ENCODE data around the gene RBMS3. TPM values are rescaled to one million over a fixed set of nuclear protein-coding genes. Genes with fewer than 3 reads are reported as not detected.

The RBMS3 gene
- total and polyA plus RNA-seq, 2 experiments from 2014 or later = 3.2 to 7.4 TPM

DNA sequence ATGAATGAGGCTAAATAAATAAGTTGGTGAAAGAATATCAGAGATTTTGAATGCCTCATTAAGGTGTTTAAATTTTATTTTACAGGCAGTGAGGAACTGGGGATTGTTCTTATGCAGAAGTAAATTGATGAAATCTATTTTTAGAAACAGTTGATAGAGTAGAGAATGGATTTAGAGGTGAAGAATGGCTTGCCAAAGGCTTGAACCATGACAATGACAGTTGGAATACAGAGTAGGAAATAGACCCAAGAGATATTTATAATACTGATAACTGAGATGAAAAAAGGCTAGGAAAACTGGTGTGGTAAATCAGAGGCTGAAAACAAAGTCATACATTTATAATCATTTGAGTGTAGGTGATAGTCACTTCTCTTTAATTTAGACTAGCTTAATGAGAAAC, 39.0 kb upstream of the RBMS3 start (continued):
- TF ChIP-seq, protein P1, sequence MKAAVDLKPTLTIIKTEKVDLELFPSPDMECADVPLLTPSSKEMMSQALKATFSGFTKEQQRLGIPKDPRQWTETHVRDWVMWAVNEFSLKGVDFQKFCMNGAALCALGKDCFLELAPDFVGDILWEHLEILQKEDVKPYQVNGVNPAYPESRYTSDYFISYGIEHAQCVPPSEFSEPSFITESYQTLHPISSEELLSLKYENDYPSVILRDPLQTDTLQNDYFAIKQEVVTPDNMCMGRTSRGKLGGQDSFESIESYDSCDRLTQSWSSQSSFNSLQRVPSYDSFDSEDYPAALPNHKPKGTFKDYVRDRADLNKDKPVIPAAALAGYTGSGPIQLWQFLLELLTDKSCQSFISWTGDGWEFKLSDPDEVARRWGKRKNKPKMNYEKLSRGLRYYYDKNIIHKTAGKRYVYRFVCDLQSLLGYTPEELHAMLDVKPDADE (IDR thresholded peaks at IDR 0.05) = no peak

DNA sequence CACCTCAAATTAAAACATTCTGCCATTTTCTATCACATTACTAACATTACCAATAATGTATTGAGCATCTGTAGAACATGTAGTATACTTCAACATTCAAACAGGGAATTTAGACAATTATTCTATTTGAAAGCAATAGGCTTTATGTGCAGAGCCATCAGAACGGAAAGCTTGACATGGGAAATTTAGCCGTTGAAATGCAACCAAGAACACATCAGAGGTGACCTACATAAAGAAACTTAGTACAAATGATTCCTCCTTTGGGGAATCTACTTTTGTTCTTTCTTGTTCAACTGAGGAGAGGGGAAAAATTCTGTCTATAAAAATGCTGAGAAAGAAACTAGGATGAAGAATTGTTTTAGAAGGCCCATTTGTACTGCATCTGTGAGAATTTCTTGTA, 38.6 kb upstream of the RBMS3 start:
- no peaks in the 10 kb centered on the region for H3K27me3 ChIP-seq (ENCODE audit: insufficient read depth)
- no peaks in the 10 kb centered on the region for H3K79me2 ChIP-seq (replicated peaks; ENCODE audit: insufficient read depth)
- ATAC-seq (no peak), DNase-seq (ENCODE audit: low spot score) (no peak)
- peaks cover 19% of the 10 kb centered on the region for H3K4me1 ChIP-seq (ENCODE audit: insufficient read depth)
- peaks cover 6% of the 10 kb centered on the region for H3K9me3 Mint-ChIP-seq
- no peak for TF ChIP-seq CREB1 (CRISPR knock-in tag; IDR thresholded peaks at IDR 0.05; ENCODE audit: low read depth)
- no peak for TF ChIP-seq POLR2AphosphoS5 (IDR thresholded peaks at IDR 0.05; ENCODE audit: low read depth)
- TF ChIP-seq STAT1 (IDR thresholded peaks at IDR 0.05; ENCODE audit: unreplicated experiment) = no peak
- TF ChIP-seq, protein P2, sequence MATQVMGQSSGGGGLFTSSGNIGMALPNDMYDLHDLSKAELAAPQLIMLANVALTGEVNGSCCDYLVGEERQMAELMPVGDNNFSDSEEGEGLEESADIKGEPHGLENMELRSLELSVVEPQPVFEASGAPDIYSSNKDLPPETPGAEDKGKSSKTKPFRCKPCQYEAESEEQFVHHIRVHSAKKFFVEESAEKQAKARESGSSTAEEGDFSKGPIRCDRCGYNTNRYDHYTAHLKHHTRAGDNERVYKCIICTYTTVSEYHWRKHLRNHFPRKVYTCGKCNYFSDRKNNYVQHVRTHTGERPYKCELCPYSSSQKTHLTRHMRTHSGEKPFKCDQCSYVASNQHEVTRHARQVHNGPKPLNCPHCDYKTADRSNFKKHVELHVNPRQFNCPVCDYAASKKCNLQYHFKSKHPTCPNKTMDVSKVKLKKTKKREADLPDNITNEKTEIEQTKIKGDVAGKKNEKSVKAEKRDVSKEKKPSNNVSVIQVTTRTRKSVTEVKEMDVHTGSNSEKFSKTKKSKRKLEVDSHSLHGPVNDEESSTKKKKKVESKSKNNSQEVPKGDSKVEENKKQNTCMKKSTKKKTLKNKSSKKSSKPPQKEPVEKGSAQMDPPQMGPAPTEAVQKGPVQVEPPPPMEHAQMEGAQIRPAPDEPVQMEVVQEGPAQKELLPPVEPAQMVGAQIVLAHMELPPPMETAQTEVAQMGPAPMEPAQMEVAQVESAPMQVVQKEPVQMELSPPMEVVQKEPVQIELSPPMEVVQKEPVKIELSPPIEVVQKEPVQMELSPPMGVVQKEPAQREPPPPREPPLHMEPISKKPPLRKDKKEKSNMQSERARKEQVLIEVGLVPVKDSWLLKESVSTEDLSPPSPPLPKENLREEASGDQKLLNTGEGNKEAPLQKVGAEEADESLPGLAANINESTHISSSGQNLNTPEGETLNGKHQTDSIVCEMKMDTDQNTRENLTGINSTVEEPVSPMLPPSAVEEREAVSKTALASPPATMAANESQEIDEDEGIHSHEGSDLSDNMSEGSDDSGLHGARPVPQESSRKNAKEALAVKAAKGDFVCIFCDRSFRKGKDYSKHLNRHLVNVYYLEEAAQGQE (IDR thresholded peaks at IDR 0.05; ENCODE audit: unreplicated experiment) = no peak
- no peak for TF ChIP-seq EZH2 (IDR thresholded peaks at IDR 0.05; ENCODE audit: low read depth, unreplicated experiment)
- TF ChIP-seq, protein P1 (IDR thresholded peaks at IDR 0.05) = no peak
- no peak for TF ChIP-seq ZNF331 (CRISPR knock-in tag; IDR thresholded peaks at IDR 0.05; ENCODE audit: low read depth)
- TF ChIP-seq, protein P3, sequence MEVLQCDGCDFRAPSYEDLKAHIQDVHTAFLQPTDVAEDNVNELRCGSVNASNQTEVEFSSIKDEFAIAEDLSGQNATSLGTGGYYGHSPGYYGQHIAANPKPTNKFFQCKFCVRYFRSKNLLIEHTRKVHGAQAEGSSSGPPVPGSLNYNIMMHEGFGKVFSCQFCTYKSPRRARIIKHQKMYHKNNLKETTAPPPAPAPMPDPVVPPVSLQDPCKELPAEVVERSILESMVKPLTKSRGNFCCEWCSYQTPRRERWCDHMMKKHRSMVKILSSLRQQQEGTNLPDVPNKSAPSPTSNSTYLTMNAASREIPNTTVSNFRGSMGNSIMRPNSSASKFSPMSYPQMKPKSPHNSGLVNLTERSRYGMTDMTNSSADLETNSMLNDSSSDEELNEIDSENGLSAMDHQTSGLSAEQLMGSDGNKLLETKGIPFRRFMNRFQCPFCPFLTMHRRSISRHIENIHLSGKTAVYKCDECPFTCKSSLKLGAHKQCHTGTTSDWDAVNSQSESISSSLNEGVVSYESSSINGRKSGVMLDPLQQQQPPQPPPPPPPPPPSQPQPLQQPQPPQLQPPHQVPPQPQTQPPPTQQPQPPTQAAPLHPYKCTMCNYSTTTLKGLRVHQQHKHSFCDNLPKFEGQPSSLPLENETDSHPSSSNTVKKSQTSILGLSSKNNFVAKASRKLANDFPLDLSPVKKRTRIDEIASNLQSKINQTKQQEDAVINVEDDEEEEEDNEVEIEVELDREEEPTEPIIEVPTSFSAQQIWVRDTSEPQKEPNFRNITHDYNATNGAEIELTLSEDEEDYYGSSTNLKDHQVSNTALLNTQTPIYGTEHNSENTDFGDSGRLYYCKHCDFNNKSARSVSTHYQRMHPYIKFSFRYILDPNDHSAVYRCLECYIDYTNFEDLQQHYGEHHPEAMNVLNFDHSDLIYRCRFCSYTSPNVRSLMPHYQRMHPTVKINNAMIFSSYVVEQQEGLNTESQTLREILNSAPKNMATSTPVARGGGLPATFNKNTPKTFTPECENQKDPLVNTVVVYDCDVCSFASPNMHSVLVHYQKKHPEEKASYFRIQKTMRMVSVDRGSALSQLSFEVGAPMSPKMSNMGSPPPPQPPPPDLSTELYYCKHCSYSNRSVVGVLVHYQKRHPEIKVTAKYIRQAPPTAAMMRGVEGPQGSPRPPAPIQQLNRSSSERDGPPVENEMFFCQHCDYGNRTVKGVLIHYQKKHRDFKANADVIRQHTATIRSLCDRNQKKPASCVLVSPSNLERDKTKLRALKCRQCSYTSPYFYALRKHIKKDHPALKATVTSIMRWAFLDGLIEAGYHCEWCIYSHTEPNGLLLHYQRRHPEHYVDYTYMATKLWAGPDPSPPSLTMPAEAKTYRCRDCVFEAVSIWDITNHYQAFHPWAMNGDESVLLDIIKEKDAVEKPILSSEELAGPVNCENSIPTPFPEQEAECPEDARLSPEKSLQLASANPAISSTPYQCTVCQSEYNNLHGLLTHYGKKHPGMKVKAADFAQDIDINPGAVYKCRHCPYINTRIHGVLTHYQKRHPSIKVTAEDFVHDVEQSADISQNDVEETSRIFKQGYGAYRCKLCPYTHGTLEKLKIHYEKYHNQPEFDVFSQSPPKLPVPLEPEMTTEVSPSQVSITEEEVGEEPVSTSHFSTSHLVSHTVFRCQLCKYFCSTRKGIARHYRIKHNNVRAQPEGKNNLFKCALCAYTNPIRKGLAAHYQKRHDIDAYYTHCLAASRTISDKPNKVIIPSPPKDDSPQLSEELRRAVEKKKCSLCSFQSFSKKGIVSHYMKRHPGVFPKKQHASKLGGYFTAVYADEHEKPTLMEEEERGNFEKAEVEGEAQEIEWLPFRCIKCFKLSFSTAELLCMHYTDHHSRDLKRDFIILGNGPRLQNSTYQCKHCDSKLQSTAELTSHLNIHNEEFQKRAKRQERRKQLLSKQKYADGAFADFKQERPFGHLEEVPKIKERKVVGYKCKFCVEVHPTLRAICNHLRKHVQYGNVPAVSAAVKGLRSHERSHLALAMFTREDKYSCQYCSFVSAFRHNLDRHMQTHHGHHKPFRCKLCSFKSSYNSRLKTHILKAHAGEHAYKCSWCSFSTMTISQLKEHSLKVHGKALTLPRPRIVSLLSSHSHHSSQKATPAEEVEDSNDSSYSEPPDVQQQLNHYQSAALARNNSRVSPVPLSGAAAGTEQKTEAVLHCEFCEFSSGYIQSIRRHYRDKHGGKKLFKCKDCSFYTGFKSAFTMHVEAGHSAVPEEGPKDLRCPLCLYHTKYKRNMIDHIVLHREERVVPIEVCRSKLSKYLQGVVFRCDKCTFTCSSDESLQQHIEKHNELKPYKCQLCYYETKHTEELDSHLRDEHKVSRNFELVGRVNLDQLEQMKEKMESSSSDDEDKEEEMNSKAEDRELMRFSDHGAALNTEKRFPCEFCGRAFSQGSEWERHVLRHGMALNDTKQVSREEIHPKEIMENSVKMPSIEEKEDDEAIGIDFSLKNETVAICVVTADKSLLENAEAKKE (CRISPR knock-in tag; IDR thresholded peaks at IDR 0.05) = no peak
- no peak overlapping the region for H3K27ac ChIP-seq (ENCODE audit: low read depth)
- peaks cover 34% of the 10 kb centered on the region for H3K4me1 Mint-ChIP-seq
- H3K9me2 ChIP-seq (ENCODE audit: insufficient read depth) = 0 out of 2 replicates have a peak, but pooled peaks cover 3% of the 10 kb centered on the region
- H3K36me3 ChIP-seq (ENCODE audit: insufficient read depth) = no peaks in the 10 kb centered on the region
- no peak overlapping the region for H3K4me3 ChIP-seq
- H3K27ac Mint-ChIP-seq = no peak overlapping the region
- H4K20me1 ChIP-seq (replicated peaks; ENCODE audit: insufficient read depth) = no peaks in the 10 kb centered on the region
- H3K4me2 ChIP-seq = no peak overlapping the region
- no peak overlapping the region for H2AFZ ChIP-seq
- peaks cover 8% of the 10 kb centered on the region; the same call in 1 of the 3 replicates for H3K36me3 Mint-ChIP-seq (ENCODE audit: low read depth)
- H3K4me3 Mint-ChIP-seq = no peak overlapping the region
- no peaks in the 10 kb centered on the region for H3F3A ChIP-seq (replicated peaks; ENCODE audit: low read depth)
- peaks cover 2% of the 10 kb centered on the region for H3K27me3 Mint-ChIP-seq (ENCODE audit: insufficient read depth, low read depth, poor library complexity)
